GM21528 (cell line): ENCODE results near the gene CCPG1.

Experiments used
- ATAC-seq: cut with Tn5 transposase; IDR thresholded peaks from one replicate; pipeline ENCODE4 v1.9.1; 2021; ENCODE audit warnings: mild to moderate bottlenecking, moderate library complexity; ENCODE audit not compliant: unreplicated experiment, low FRiP score

CCPG1 gene

GRCh38 chr15:55322467-55322866 is 85.7 kb downstream of the CCPG1 start:
- no peak for ATAC-seq

- ATAC-seq, result no peak
Measured at GRCh38 chr15:55320963-55321362, 87.2 kb downstream of the CCPG1 start.

GRCh38 chr15:55320238-55320550 is 88.0 kb downstream of the CCPG1 start:
- ATAC-seq, result no peak

GRCh38 chr15:55319537-55320237 is 88.5 kb downstream of the CCPG1 start:
- no peak for ATAC-seq

GRCh38 chr15:55318588-55319494 is 89.3 kb downstream of the CCPG1 start, which contains the start of the genes PIGB and PIGBOS1:
Gene PIGB (plus strand): TSS chr15:55319222. CDS start chr15:55319251, 29 bp downstream.
Gene PIGBOS1 (minus strand): TSS chr15:55319123. CDS start chr15:55317792, 1,331 bp downstream.
- peak; percentile 91 for ATAC-seq
